BE2C (cell line): ENCODE data around the gene CPXM1.

ENCODE experiments used
- DNase-seq: peaks from one replicate; pipeline ENCODE4 v3.0.0-alpha.2; 2020
- H3K27me3 ChIP-seq: fragments of 250-450 bp; sonication (Bioruptor Pico); 2 replicates; pipeline ENCODE4 v1.5.1; 2020; ENCODE audit warnings: mild to moderate bottlenecking
- H3K36me3 ChIP-seq: fragments of 250-450 bp; sonication (Bioruptor Pico); 2 replicates; pipeline ENCODE4 v1.5.1; 2020; ENCODE audit warnings: mild to moderate bottlenecking
- H3K4me1 ChIP-seq: fragments of 250-450 bp; sonication (Bioruptor Pico); 2 replicates; pipeline ENCODE4 v1.5.1; 2020
- H3K4me3 ChIP-seq: 2 replicates; pipeline ENCODE4 v1.5.1; 2011; ENCODE audit warnings: low read depth, low read length
- H3K9me3 ChIP-seq: fragments of 250-450 bp; sonication (Bioruptor Pico); 2 replicates; pipeline ENCODE4 v1.5.1; 2020
- CTCF ChIP-seq: IDR thresholded peaks from 2 replicates; pipeline ENCODE4 v1.5.1; 2012; ENCODE audit warnings: mild to moderate bottlenecking, low read depth, low read length

Gene CPXM1

GRCh38 chr20:2760297-2760951 lies 40.0 kb downstream of the CPXM1 start:
- Histone ChIP-seq H3K4me3 (no peak overlapping the region), H3K36me3 (no peaks in the 10 kb centered on the region), H3K27me3 (no peaks in the 10 kb centered on the region), H3K4me1 (no peaks in the 10 kb centered on the region), H3K9me3 (no peaks in the 10 kb centered on the region)
- no peak for TF ChIP-seq CTCF
- DNase-seq = no peak

GRCh38 chr20:2759603-2760296 lies 40.7 kb downstream of the CPXM1 start:
- no peaks in the 10 kb centered on the region for H3K4me1 ChIP-seq
- no peak overlapping the region for H3K4me3 ChIP-seq
- TF ChIP-seq CTCF = no peak
- H3K9me3 ChIP-seq = no peaks in the 10 kb centered on the region
- no peaks in the 10 kb centered on the region for H3K27me3 ChIP-seq
- H3K36me3 ChIP-seq = no peaks in the 10 kb centered on the region
- DNase-seq = no peak

DNA sequence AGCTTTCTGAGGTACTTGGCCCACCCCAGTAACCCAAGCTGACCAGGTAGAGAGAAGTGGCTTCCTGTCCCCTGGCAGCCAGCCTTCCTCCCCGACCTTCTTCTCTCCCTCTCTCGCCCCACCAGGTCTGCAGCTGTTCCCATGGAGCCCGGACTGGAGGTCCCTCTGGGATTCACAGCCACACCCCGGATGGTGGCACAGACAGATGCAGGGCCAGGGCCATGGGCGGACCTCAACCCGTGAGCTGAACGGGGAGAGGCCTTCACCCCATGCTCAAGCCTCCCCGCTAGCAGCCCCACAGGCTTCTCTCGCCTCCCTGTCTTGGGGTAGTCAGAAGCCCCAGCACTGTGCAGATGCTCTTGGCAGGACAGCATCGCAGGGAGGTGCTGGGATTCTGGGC lies 41.3 kb downstream of the CPXM1 start:
- H3K36me3 ChIP-seq = no peaks in the 10 kb centered on the region
- no peaks in the 10 kb centered on the region for H3K4me1 ChIP-seq

GRCh38 chr20:2757969-2758368 lies 42.5 kb downstream of the CPXM1 start:
- H3K9me3 ChIP-seq = no peaks in the 10 kb centered on the region
- H3K4me3 ChIP-seq = no peak overlapping the region
- no peaks in the 10 kb centered on the region for H3K36me3 ChIP-seq
- no peaks in the 10 kb centered on the region for H3K4me1 ChIP-seq
- H3K27me3 ChIP-seq = no peaks in the 10 kb centered on the region
- DNase-seq = no peak
- TF ChIP-seq CTCF = no peak

More for the DNA sequence above, 41.3 kb downstream of the CPXM1 start:
- DNase-seq = no peak
- Histone ChIP-seq H3K27me3 (no peaks in the 10 kb centered on the region), H3K4me3 (no peak overlapping the region), H3K9me3 (no peaks in the 10 kb centered on the region)
- TF ChIP-seq CTCF = no peak

DNA sequence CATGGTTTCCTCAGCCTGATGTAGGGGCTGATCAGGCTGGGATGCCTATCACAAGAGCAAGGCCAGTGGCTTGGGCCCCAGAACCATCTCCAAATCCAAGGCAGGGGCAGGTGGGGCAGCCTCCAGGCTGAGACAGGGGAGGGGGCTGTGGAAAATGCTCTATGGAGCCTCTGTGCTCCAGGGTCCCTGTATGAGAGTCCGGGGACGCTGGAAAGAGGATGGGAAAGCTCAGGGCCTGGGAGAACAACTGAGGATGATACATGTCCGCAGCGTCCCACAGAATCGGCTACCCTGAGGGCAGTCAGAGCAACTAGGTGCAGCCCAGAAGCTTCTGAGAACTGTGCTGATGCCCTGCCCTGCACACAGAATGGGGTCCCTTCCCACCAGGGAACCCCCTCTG lies 43.4 kb downstream of the CPXM1 start:
- no peaks in the 10 kb centered on the region for H3K9me3 ChIP-seq
- TF ChIP-seq CTCF = no peak
- DNase-seq = no peak
- no peaks in the 10 kb centered on the region for H3K36me3 ChIP-seq
- no peak overlapping the region for H3K4me3 ChIP-seq
- H3K4me1 ChIP-seq = no peaks in the 10 kb centered on the region
- H3K27me3 ChIP-seq = no peaks in the 10 kb centered on the region

GRCh38 chr20:2756056-2756611 lies 44.3 kb downstream of the CPXM1 start:
- Histone ChIP-seq H3K4me3 (no peak overlapping the region), H3K36me3 (no peaks in the 10 kb centered on the region), H3K27me3 (no peaks in the 10 kb centered on the region), H3K9me3 (no peaks in the 10 kb centered on the region), H3K4me1 (no peaks in the 10 kb centered on the region)
- peak; percentile 43 for DNase-seq
- TF ChIP-seq CTCF = peak; percentile 63
